GF-D8 (cell line): ENCODE data around the gene SLC9C2.
A peak's percentile ranks its signal among the peaks of the same experiment; 100 is the strongest.
"Not testable (repeated sequence)": the region's sequence is repeated elsewhere in the genome, so short reads cannot be mapped to it uniquely, and the experiment has no call there.

Source experiments
- DNase-seq: peaks from one replicate; lab custom pipeline; 2025; lab: John Stamatoyannopoulos, UW

Gene SLC9C2

DNA sequence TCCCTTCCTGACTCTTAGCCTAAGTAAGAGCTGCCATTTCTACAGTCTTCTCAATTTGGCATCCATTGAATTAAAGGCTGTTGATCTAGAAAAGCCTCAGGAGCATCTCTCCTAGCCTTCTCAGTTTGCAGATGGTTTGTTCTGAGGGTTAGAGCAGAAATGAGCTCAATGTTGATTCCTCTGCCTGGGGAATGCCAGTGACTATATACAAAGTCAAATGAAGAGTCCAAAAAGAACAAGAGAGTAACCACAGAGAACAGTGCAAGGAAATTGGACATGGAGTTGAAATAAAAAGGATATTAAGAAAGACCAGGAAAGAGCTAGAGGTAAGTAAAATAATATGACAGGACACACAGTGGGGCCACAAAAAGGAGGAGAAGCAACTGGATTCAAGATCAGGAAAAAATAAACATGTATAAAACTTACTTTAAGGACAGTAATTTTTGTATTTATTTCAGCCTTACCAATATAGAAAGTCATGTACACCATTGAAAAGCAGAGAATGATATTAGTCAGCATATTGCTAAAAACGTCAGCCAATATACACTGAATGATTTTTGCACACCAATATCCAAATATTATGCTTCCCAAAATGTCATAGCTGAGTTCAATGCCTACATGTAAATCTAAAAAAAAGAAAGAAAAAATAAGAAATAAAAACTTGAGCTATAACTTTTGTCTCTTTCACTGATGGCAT lies 21.3 kb downstream of the SLC9C2 start:
- no peak for DNase-seq

DNA sequence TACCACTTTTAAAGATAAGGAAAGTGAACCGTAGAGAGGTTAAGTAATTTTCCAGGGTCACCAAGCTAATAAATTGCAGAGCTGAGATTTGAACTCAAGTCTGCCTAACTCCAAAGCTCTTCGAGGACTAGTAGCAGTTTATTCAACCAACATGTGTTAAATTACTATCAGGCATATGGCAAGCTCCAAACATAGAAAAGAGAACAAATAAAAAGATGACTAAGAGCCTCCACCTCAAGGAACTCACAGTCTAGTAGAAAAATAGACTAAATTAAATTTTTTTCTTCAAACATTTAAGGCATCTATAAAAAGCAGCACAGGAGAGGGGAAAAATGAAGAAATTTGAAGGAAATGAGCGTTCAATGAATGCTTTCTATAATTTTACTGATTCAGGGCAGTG lies 22.2 kb downstream of the SLC9C2 start:
- no peak for DNase-seq

DNA sequence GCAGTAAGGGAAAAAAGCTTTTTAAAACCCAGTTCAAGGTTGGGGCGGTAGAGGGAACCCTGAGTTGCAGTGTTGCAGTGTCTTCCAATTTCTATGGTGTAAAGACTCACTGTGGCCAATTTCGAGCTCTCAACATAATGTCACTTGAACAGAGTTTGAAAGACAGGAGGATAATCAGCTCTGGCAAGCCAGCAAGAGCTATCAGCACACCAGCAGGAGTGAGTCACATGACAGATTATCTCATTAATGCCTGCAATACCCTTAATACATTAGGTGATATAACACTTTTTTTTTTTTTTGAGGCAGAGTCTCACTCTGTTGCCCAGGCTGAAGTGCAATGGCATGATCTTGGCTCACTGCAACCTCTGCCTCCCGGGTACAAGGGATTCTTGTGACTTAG lies 22.8 kb downstream of the SLC9C2 start:
- DNase-seq: no peak

DNA sequence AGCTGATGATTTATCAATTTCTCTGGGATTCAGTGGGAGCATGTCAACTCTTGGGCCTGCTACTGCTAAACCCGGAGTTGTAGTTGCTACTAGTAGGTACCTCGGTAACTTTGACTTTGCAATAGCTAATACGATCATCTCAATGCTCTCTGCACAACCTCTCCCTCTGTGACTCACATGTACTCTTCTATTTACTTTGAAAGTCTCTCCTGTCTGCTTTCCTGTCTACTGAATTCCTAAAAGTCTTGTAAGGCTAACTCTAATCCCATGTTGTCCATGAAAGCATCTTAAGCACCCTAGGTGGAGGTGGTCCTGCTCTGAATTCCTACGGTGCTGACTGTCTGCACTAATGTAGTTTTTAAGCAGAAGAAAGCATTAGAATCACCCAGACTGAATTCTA lies 29.3 kb downstream of the SLC9C2 start:
- DNase-seq: no peak

DNA sequence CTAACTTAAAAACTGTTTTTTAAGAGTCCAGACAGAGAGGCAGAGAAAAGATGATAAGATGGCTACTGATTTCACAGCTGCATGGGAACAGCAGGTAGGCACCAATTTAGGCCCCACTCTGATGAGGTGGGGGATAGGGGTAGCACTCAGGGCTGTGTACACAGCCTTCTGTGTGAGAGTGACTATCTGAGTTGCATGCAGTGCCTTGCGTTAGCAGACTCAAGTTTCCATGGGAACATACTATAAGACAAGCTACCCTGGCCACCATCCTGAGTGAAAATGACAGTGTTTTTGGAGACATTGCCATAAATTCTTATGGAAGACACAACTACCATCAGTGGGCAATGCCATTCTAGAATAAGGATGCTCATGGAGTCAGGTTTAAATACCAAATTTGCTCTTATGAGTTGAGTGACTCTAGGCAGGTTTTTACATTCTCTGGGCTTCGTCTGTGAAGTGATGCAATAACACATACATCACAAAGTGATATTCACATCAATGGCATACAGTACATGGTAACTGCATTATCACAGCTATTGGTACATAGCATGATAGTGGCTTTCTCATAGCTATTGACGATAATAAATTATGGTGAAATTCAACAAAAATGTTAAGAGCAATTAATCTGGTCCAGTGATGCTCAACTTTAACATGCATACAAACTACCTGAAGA lies 30.5 kb downstream of the SLC9C2 start:
- no peak for DNase-seq

DNA sequence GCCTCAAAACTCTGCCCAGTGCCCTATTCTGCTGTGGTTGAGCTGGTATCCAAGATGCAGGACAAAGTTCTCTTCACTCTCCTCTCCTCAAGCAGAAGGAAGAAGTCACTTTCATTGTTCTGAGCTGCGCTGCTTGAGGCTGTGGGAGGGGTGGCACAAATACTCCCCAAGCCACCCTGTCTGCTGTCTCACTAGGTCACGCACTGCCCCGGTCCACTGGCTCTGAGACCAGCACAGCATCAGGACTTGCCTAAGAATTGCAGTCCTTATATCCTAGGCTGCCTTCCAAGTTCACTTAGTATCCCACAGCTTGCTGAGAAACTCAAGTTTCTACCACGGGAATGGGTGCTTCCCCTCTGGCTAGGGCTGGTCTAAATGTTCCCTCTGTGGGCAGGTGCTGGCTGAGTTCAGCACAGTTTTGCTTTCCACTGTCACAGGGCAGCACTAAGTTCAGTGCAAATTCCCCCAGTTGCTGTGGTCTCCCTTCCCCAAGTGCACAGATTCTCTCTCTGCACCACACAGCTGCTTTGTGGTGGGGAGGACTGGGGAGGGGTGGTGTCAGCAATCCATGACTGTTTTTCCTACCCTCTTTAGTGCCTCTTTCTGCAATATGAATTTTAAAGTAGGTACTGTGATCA lies 32.4 kb downstream of the SLC9C2 start:
- DNase-seq: no peak

DNA sequence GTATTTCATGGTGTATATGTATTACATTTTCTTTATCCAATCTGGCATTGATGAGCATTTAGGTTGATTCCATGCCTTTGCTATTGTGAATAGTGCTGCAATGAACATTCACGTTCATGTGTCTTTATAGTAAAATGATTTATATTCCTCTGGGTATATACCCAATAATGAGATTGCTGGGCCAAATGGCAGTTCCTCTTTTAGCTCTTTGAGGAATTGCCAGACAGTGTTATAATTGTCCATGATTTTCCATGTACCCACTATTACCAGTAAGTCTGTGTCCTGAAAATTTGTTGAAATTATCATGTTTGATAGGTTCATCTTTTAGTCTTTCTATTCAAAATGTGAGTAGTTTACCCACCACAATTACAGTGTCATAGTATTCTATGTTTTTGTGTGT lies 34.4 kb downstream of the SLC9C2 start:
- DNase-seq: no peak

DNA sequence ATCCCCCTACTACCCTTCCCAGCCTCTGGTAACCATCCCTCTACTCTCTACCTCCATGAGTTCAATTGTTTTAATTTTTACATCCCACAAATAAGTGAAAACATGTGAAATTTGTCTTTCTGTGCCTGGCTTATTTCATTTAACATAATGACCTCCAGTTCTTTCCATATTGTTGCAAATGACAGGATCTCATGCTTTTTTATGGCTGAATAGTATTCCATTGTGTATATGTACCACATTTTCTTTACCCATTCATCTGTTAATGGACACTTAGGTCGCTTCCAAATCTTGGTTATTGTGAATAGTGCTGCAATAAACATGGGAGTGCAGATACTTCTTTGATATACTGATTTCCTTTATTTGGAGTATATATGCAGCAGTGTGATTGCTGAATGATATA lies 39.0 kb downstream of the SLC9C2 start:
- not testable (repeated sequence) for DNase-seq

DNA sequence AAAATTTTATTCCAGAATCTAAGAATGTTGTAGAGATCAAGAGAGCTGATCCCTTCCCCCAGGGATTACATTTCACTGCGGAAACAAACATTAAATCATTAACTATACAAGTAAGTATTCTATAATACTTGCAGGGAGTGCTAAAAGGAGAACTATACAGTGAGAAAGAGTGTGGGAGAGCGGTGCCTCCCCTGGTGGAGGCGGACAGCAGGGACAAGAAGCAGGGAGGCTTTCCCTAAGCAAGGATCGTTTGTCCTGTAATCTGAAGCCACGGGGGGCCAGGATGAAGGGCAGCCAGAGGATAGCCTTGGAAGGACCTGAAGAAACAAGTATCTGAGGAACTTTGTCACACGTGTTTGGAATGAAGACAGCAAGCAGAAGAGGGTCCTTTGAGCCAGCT lies 40.1 kb downstream of the SLC9C2 start:
- DNase-seq: no peak

DNA sequence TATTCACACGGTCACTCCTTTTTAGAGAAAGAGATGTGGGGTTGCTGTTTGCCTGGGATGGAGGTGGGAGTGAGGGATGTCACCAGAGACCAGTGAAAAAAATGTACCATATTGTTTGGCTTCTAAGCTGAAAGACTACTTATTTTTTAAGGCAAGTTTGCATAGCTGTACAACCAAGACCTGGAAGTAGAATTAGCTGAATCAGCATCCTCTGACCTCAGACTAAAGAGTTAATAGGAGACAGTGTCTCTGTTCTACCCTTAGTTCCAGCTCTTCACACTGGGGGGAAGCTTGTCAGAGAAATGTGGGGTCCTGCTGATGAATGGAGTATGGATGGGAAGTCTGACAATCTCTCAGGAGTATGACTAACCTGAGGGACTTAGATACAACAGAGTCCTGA lies 41.6 kb downstream of the SLC9C2 start:
- no peak for DNase-seq

DNA sequence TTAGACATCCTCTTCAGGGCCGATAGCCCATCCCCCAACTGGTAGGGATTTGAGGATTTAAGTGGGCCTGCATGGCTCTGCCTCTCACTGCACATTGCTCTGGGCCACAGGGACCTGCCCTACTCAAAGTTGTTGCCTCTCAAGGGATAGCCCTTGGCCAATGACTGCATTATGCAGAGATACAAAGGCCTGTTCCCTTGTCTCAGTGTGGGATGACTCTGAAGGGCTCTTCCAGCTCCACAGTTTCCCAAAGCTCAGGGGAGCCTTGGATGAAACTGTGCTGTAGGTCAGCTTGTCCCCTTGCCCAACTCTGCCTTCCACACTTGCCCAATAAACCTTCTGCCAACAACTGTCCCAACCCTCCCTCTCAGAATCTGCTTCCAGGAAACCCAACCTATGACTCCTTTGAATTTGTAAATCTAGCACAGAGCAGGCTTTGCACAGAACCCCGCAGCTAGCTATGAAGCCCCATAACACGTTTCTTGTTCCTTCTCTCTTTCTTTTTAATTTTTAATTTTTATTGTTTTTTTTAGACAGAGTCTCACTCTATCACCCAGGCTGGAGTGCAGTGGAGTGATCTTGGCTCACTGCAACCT lies 42.5 kb downstream of the SLC9C2 start:
- no peak for DNase-seq

DNA sequence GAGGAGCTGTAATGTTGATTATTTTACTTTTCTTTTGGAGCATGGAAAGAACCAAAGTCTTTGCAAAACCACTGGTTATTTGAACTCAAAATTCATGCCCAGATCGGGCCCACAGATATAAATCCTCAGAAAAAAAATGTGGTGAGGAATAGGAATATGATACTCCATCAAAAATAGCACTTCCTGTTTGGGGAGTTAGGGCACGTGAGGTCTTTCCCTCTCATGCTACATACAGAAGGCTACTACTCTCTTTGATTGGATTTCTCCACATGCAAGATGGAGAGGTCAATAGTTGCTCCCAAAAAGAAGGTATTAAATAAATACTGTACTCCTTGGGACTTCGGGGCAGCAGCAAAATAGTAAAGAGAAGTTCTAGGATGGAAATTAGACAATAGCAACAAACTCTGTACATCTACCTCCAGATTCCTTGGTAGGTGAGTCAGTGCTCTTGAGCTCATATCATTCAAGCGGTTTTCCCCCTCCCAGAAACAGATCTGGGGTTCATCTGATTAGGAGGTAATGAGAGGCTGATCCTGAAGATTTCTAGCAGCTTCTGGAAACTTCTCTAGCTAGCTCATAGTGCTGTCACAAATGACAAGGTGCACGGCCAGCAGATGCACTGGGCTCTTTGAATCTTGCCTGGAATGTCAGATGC lies 47.1 kb downstream of the SLC9C2 start:
- no peak for DNase-seq

DNA sequence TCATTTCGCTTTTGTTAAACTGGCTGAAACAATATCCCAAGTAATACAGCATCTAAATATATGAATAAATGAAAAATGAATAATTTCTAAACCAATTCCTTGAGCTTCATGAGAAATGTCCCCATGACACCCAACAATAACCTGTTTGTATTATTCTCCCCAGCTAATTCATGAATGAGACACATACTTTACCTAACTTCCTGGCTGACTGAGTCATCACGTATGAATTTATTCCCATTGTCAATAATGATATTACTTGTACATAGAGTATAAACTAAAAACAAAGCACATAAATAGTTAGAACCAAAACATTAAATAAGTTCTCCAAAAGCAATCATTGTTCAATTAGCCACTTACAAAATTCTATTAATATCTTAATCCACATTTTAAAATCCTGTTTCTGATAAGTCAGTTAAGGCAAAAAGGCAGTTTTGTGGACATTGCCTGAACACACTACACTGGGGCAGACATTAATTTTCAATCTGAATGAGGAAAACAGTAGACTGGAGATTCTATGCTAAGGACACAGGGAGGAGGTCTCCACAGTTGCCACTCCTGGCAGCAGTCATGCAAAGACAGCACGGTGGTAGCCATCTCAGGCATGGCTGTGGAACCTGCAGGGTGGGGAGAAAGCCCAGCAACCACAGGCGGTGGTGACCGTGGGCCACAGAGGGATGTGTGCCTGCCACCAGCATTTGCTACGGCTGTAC lies 48.2 kb downstream of the SLC9C2 start:
- no peak for DNase-seq

DNA sequence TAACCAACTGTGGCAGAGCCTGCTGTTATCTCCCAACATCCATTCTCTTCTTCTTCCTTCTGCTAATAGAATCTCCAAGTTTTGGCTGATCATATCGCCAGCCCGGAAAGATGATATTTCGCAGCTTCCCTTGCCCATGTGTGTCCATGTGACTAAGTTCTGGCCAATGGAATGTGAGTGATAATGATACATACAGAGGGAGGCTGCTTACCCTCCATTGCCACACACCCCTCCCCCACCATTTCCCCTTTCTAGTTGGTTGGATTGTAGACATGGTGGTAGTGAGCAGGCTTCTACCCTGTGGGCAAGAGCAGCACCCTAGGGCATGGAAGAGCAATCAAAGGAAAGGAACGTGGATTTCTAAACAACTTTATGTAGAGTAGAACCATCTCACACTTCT lies 48.8 kb downstream of the SLC9C2 start:
- DNase-seq: peak; percentile 37

DNA sequence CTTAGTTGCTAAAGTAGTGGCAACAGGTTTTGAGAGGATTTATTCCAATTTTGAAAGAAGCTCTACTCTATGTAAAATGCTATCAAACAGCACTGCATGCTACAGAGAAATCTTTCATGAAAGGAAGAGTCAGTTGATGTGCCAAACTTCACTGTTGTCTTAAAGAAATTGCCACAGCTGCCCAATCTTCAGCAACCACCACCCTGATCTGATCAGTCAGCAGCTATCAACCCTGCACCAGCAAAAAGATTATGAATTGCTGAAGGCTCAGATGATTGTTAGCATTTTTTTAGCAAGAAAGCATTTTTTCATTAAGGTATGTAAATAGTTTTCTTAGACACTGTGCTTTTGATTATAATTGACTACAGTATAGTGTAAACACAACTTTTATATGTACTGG lies 49.6 kb downstream of the SLC9C2 start:
- no peak for DNase-seq

DNA sequence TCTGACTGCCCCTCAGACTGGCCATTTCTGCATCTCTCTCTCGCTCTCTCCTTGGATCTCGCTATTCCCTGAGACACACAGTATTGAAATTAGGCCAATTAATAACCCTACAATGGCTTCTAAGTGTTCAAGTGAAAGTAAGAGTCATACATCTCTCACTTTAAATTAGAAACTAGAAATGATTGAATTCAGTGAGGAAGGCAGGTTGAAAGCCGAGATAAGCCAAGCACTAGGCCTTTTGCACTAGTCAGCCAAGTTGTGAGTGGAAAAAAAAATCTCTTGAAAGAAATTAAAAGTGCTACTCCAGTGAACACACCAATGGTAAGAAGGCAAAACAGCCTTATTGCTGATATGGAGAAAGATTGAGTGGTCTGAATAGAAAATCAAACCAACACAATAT lies 51.2 kb downstream of the SLC9C2 start:
- DNase-seq: no peak

DNA sequence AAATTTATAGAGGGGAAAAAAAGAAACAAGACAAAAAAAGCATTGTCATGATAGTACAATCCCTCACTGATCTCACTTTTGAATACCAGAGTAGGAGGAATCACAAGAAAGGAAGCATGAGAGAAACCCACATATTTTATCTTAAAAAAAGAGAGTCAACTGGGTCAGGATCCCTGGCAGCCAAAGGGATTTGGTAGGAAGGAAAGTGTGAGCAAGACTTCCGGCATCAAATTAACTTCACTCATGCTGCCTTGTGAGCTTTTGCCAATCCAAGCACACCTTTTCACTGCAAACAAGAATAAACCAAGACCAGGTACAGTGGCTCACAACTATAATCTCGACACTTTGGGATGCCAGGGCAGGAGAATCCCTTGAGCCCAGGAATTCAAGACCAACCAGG lies 53.1 kb downstream of the SLC9C2 start:
- no peak for DNase-seq

DNA sequence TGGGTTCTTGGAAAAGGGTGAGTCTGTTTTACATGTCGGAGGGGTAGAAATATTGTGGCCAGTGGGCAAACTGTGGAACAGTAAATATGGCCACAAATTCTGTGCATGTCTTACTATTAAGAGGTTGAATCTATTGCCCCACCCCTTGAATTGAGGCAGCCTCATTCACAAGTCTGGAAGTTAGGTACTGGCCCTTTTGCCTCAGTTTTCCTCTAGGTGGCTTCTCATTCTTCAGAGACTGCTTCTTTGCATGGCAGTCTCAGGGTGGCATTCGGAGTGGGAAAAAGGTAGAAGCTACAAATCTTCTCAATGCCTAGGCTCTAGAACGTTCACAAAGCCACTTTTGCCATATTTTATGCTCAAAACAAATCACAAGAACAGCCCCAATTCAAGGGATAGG lies 57.2 kb downstream of the SLC9C2 start:
- DNase-seq: no peak

DNA sequence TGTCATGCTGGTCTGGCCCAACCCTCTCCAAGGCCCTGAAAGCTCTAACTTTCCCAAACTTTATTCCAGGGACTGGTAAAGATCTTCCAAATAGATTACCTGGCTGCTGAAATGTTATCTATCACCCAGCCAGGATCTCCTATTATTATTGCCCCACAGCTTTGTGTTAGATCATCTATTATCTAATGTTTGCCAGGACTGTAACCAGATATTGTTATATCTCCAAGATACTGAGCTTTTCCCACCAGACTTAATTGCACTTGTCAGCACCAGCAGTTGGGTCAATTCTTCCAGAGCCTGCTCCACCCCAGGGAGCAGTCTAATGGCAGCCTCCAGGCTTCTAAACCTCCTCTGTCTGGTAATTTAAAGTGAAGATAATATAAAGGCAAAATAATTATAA lies 66.6 kb downstream of the SLC9C2 start:
- no peak for DNase-seq

DNA sequence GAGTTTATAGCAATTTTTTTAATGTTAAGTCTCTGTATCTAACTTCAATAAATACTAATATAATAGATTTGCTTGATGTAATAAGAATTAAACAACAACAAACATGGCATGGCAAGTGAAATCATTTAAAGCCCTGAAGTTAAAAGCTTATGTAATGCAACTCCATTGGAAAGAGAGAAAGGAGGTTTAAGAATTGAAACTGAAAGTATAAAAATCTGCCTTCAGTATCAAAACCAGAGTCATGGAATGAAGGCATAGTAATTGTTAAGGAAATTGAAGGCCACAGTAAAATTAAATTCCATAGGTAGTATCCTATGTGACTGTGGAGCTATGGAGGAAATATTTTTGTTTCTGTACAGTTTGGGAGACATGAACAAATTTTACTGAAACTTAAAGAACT lies 70.6 kb downstream of the SLC9C2 start:
- no peak for DNase-seq

DNA sequence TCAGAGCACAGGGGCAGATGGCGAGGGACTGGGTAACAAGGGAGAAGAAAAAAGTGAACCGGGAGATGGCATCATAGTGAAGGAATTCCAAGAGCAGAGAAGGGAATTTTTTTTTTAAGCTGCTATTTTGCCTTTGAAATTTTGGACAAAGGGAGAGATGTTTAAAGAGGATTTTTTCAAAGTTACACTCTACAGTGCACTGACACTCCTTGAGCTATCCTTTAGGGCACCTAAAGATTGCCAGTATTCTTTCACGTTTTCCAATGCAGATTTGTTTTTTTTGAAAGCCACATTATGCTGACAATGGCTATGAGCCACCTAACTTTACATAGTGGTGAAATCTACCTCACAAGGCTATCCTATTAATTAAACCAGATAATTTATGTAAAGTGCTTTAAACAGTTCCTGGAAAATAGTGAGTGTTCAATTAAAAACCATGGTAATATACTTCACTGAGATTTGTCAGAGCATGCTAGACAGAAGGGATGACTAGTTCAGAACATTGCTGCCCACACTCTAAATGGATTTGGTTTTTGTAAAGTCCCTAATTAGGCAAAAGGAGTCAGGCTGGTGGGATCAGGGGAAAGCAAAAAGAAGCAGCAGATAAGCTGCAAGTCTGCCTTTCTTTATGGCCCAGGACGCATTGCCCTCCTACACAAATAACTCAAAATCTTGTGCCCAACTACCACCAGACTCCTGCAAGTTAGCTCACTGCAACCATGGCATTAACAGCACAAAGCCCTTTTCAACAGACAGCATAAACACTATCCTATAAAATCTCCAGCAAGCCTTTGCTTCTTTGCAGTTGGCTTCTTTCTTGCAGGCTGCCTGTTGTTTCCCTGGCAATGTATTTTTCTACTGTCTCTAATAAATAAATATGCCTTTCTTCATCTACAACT lies 71.8 kb downstream of the SLC9C2 start:
- no peak for DNase-seq
